Esophagus muscularis mucosa (tissue), 4 donors: ENCODE data around the gene ZSWIM1. TPM values are rescaled to one million over a fixed set of nuclear protein-coding genes. Genes with fewer than 3 reads are reported as not detected.

ENCODE experiments used
- DNase-seq: peaks from one replicate; pipeline ENCODE4 v3.0.0-alpha.2; 2017; ENCODE audit errors: extremely low spot score
- H3K27ac ChIP-seq, 4 donors: fragments of 200-600 bp; sonication (generic); replicated peaks in 1 of 4; 1 replicate in 3 of 4; 2 replicates in 1 of 4; pipeline ENCODE4 v1.5.1; 2016 to 2019; ENCODE audit warnings: mild to moderate bottlenecking in 1 of 4
- H3K27me3 ChIP-seq, 4 donors: fragments of 200-600 bp; sonication (generic); one replicate each; pipeline versions ENCODE4 v1.5.1 to v1.6.0; 2016 to 2019
- H3K36me3 ChIP-seq, 4 donors: fragments of 200-600 bp; sonication (generic); one replicate each; pipeline ENCODE4 v1.5.1; 2016 to 2019
- H3K4me1 ChIP-seq, 4 donors: fragments of 200-600 bp; sonication (generic); one replicate each; pipeline ENCODE4 v1.5.1; 2016 to 2019
- H3K4me3 ChIP-seq, 4 donors: fragments of 200-600 bp; sonication (generic); 1 replicate in 2 of 4; 2 replicates in 2 of 4; pipeline ENCODE4 v1.5.1; 2016 to 2019; ENCODE audit warnings: mild to moderate bottlenecking in 4 of 4, moderate library complexity in 1 of 4
- H3K9me3 ChIP-seq, 4 donors: fragments of 200-600 bp; sonication (generic); 1 replicate in 3 of 4; 2 replicates in 1 of 4; pipeline ENCODE4 v1.5.1; 2016 to 2019
- EP300 ChIP-seq: sonication (generic); formaldehyde crosslinking; IDR thresholded peaks from one replicate; pipeline ENCODE4 v1.6.1; 2017; ENCODE audit warnings: antibody characterized with exemption
- POLR2A ChIP-seq: fragments of 450-650 bp; IDR thresholded peaks from one replicate; pipeline ENCODE4 v1.6.1; 2017; ENCODE audit warnings: antibody characterized with exemption, moderate library complexity, mild to moderate bottlenecking, low read depth
- POLR2AphosphoS5 ChIP-seq, 2 donors: sonication (generic); formaldehyde crosslinking; IDR thresholded peaks; one replicate each; pipeline ENCODE4 v1.6.1; 2017; ENCODE audit warnings: antibody characterized with exemption in 2 of 2
- WGBS: methylation state at CpG from one replicate; pipeline ENCODE4 v1.1.5; 2018; 5-methylcytosine and 5-hydroxymethylcytosine counted together
- intact Hi-C: fragments of 100-400 bp; cut with DNase I; formaldehyde crosslinking; loops from one replicate; pipeline ENCODE4 v1.15.1; 2023
- total RNA-seq, 4 donors: library from RNA; depleted of rRNA; stranded (reverse); fragments of >200 nt; gene quantifications; one replicate each; pipeline versions ENCODE4 v1.1.0 to v1.2.1, GENCODE V29; 2016
- TF ChIP-seq, protein P1 (sequence below), 3 experiments: fragments of 200-600 bp in 2 of 3; fragments of 450-650 bp in 1 of 3; sonication (generic) in 2 of 3; IDR thresholded peaks; one replicate each; pipeline ENCODE4 v1.5.1; 2017 to 2019; ENCODE audit warnings: antibody characterized with exemption in 3 of 3, mild to moderate bottlenecking in 2 of 3, moderate library complexity in 1 of 3

Gene ZSWIM1
- total RNA-seq, 4 donors from 2014 or later, result 7.1 to 13.5 (median 9.2) TPM

DNA sequence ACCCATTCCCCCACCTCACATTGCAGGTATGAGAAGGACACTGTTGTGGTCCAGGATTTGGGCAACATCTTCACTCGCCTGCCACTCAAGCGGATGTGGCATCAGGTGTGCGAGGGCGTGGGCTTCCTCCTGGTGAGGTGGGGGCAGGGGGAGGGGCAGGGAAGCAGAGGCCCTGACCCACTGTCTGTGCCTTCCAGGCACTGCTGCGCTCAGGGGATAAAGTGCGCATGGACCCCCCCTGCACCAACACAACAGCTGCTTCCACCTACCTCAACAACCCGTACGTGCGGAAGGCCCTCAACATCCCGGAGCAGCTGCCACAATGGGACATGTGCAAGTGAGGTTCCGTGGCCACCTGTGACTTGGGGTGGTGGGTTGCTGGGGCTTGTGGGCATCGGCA is 13.8 kb downstream of the ZSWIM1 start:
- Histone ChIP-seq H3K4me1 (peaks cover 15 to 28% (median 22%) of the 10 kb centered on the region in 4 donors), H3K27me3 (no peaks in the 10 kb centered on the region), H3K27ac (no peak overlapping the region), H3K4me3 (no peak overlapping the region), H3K36me3 (peaks cover 23 to 76% (median 72%) of the 10 kb centered on the region in 4 donors), H3K9me3 (no peaks in the 10 kb centered on the region)
- TF ChIP-seq POLR2A, result no peak
- TF ChIP-seq, protein P1, sequence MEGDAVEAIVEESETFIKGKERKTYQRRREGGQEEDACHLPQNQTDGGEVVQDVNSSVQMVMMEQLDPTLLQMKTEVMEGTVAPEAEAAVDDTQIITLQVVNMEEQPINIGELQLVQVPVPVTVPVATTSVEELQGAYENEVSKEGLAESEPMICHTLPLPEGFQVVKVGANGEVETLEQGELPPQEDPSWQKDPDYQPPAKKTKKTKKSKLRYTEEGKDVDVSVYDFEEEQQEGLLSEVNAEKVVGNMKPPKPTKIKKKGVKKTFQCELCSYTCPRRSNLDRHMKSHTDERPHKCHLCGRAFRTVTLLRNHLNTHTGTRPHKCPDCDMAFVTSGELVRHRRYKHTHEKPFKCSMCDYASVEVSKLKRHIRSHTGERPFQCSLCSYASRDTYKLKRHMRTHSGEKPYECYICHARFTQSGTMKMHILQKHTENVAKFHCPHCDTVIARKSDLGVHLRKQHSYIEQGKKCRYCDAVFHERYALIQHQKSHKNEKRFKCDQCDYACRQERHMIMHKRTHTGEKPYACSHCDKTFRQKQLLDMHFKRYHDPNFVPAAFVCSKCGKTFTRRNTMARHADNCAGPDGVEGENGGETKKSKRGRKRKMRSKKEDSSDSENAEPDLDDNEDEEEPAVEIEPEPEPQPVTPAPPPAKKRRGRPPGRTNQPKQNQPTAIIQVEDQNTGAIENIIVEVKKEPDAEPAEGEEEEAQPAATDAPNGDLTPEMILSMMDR (IDR thresholded peaks at IDR 0.05), result no peak
- TF ChIP-seq EP300, result no peak
- TF ChIP-seq POLR2AphosphoS5 (IDR thresholded peaks at IDR 0.05), result no peak
- intact Hi-C loops, result loop anchor here (5.0 kb wide), 1 partner anchor 78 kb away; the partner anchor contains the start of gene ZNF335
- DNase-seq, result no peak
- 81% methylated on average over 3 of the region's 12 CpGs for whole genome bisulfite sequencing

DNA sequence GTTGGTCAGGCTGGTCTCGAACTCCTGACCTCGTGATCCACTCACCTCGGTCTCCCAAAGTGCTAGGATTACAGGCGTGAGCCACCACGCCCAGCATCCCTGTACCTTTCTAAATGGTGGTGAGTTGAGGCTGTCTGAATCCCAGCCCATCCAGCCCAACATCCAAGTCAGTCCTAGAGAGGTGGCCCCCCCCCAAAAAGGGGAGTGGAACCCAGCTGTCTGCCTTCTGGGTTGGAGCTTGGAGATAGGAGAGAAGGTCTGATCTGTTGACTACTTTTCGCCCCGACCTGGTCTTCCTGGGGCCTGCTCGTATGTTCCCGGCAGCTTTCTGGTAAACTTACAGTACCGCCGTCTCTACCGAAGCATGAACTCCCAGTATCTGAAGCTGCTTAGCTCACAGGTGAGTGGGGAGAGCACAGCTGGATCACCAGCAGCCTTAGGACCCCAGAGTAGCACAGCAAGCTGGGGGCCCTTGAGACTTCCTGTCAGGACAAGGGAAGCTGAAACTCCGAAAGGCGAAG is 15.7 kb downstream of the ZSWIM1 start:
- 92% methylated on average over 14 of the region's 14 CpGs for WGBS
- peaks cover 7 to 18% (median 13%) of the 10 kb centered on the region in 4 donors for H3K4me1 ChIP-seq
- H3K9me3 ChIP-seq, result no peaks in the 10 kb centered on the region
- H3K36me3 ChIP-seq, result peaks cover 23 to 92% (median 89%) of the 10 kb centered on the region in 4 donors
- H3K4me3 ChIP-seq, result no peak overlapping the region
- no peak overlapping the region for H3K27ac ChIP-seq
- TF ChIP-seq POLR2A, result no peak
- TF ChIP-seq EP300, result no peak
- TF ChIP-seq, protein P1 (IDR thresholded peaks at IDR 0.05), result no peak
- TF ChIP-seq POLR2AphosphoS5 (IDR thresholded peaks at IDR 0.05), result peak in 1 of 2 donors; percentile 6
- intact Hi-C loops, result no loop called here
- no peak for DNase-seq
- no peaks in the 10 kb centered on the region for H3K27me3 ChIP-seq

DNA sequence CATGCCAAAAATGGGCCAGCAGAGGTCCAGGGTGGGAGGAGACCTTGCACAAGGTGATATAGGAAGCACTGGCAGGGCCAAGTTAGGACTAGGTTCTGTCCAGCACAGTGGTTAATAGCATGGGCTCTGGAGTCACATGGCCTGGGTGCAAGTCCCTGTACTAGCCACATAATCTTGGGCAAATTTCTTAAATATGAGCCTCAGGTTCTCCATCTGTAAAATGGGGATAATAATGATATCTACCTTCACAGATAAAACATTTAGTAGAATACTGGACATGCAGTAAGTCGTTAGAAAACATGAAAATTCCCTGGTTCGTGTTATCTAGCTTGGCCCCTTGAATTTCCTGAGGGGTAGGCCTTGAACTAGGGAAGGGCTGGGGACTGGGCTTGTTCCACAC is 16.3 kb downstream of the ZSWIM1 start:
- H3K4me1 ChIP-seq, result peaks cover 1 to 13% (median 7%) of the 10 kb centered on the region in 4 donors
- intact Hi-C loops, result no loop called here
- TF ChIP-seq POLR2AphosphoS5 (IDR thresholded peaks at IDR 0.05) (no peak), EP300 (no peak), POLR2A (no peak)
- TF ChIP-seq, protein P1 (IDR thresholded peaks at IDR 0.05), result no peak
- no peak for DNase-seq
- no peaks in the 10 kb centered on the region for H3K9me3 ChIP-seq
- no peaks in the 10 kb centered on the region for H3K27me3 ChIP-seq
- no peak overlapping the region for H3K4me3 ChIP-seq
- no peak overlapping the region for H3K27ac ChIP-seq
- WGBS, result 79% methylated on average over 2 of the region's 2 CpGs
- peaks cover 23 to 98% (median 94%) of the 10 kb centered on the region in 4 donors for H3K36me3 ChIP-seq

DNA sequence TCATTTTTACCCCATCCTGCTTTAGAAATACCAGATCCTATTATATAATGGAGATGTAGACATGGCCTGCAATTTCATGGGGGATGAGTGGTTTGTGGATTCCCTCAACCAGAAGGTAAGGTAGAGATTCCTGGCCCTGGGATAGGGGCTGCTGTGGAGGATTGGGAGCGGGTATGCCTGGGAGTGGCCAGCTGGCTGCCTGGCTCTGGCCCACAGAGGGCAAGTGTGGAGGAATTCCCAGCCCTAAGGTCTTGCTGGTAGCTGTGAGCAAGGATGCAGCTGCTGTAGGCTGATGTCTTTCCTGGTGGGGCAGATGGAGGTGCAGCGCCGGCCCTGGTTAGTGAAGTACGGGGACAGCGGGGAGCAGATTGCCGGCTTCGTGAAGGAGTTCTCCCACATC is 16.7 kb downstream of the ZSWIM1 start:
- intact Hi-C loops, result no loop called here
- Histone ChIP-seq H3K9me3 (no peaks in the 10 kb centered on the region), H3K27ac (no peak overlapping the region), H3K27me3 (no peaks in the 10 kb centered on the region), H3K4me1 (peaks cover 0 to 9% (median 3%) of the 10 kb centered on the region in 4 donors), H3K4me3 (no peak overlapping the region), H3K36me3 (peaks cover 23 to 100% (median 93%) of the 10 kb centered on the region in 4 donors)
- WGBS, result 90% methylated on average over 7 of the region's 7 CpGs
- DNase-seq, result no peak
- no peak for TF ChIP-seq POLR2AphosphoS5 (IDR thresholded peaks at IDR 0.05)
- no peak for TF ChIP-seq EP300
- no peak for TF ChIP-seq POLR2A
- TF ChIP-seq, protein P1 (IDR thresholded peaks at IDR 0.05), result no peak

DNA sequence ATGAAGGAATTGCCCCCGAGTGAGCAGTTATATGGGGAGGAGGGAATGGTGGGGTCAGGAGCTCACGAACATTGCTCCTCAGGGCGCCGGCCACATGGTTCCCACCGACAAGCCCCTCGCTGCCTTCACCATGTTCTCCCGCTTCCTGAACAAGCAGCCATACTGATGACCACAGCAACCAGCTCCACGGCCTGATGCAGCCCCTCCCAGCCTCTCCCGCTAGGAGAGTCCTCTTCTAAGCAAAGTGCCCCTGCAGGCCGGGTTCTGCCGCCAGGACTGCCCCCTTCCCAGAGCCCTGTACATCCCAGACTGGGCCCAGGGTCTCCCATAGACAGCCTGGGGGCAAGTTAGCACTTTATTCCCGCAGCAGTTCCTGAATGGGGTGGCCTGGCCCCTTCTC is 17.3 kb downstream of the ZSWIM1 start:
- WGBS, result 79% methylated on average over 11 of the region's 12 CpGs

More for the DNA sequence above, 17.3 kb downstream of the ZSWIM1 start:
- Histone ChIP-seq H3K27me3 (no peaks in the 10 kb centered on the region), H3K4me3 (no peak overlapping the region), H3K4me1 (peaks cover 0 to 3% (median 0%) of the 10 kb centered on the region in 4 donors), H3K9me3 (no peaks in the 10 kb centered on the region), H3K27ac (no peak overlapping the region), H3K36me3 (peaks cover 23 to 94% (median 88%) of the 10 kb centered on the region in 4 donors)
- TF ChIP-seq POLR2AphosphoS5 (IDR thresholded peaks at IDR 0.05), result no peak
- TF ChIP-seq POLR2A, result no peak
- TF ChIP-seq, protein P1 (IDR thresholded peaks at IDR 0.05), result no peak
- TF ChIP-seq EP300, result no peak
- no peak for DNase-seq
- intact Hi-C loops, result no loop called here
